ENCODE data around the gene CTSH.
"Not testable (repeated sequence)": the region's sequence is repeated elsewhere in the genome, so short reads cannot be mapped to it uniquely, and the experiment has no call there.

Gene CTSH

DNA sequence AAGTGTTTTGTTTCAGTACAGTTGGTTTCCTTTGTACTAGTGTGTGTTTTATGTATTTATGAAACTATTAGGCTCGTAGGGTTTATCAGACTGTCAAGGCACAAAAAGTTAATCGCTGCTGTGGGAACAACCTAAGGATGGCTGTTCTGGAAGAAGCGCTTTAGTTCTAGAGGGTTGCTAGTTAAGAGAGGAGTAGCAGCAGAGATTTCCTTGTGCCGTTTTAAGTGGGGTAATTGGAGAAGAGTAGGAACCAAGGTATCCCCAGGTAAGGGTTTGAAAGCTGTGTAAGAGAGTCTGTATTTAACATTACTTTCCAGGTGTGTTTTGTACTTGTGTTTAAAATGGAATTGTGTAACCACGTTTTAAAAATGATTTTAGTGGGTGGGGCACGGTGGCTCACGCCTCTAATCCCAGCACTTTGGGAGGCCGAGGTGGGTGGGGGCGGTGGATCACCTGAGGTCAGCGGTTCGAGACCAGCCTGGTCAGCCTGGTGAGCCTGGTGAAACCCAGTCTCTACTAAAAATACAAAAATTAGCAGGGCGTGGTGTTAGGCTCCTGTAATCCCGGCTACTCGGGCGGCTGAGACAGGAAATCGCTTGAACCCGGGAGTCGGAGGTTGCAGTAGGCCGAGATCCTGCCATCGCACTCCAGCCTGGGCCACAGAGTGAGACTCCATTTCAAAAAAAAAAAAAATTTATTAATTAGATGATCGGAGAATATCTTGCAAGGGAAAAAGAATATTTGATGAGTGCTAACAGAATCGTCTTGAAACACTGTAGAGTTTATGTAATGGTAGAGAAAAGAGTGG is 69.5 kb downstream of the CTSH start:
- H3K36me3 Mint-ChIP-seq (ENCODE audit: low read depth), result peaks cover 38% of the 10 kb centered on the region
- H3K27me3 Mint-ChIP-seq, result no peaks in the 10 kb centered on the region
- H3K4me1 Mint-ChIP-seq (ENCODE audit: low read depth), result peaks cover 82% of the 10 kb centered on the region
- peak overlapping the region; percentile 100 for H3K4me3 Mint-ChIP-seq
- no peaks in the 10 kb centered on the region for H3K9me3 Mint-ChIP-seq
- H3K27ac Mint-ChIP-seq, result peak overlapping the region; percentile 99

- H3K4me3 Mint-ChIP-seq, result peak overlapping the region; percentile 100
- H3K27me3 Mint-ChIP-seq, result no peaks in the 10 kb centered on the region
- no peaks in the 10 kb centered on the region for H3K9me3 Mint-ChIP-seq
- H3K27ac Mint-ChIP-seq, result peak overlapping the region; percentile 99
- H3K36me3 Mint-ChIP-seq (ENCODE audit: low read depth), result peaks cover 38% of the 10 kb centered on the region
- H3K4me1 Mint-ChIP-seq (ENCODE audit: low read depth), result peaks cover 70% of the 10 kb centered on the region
Observed at GRCh38 chr15:78873793-78874765, 70.8 kb downstream of the CTSH start.

DNA sequence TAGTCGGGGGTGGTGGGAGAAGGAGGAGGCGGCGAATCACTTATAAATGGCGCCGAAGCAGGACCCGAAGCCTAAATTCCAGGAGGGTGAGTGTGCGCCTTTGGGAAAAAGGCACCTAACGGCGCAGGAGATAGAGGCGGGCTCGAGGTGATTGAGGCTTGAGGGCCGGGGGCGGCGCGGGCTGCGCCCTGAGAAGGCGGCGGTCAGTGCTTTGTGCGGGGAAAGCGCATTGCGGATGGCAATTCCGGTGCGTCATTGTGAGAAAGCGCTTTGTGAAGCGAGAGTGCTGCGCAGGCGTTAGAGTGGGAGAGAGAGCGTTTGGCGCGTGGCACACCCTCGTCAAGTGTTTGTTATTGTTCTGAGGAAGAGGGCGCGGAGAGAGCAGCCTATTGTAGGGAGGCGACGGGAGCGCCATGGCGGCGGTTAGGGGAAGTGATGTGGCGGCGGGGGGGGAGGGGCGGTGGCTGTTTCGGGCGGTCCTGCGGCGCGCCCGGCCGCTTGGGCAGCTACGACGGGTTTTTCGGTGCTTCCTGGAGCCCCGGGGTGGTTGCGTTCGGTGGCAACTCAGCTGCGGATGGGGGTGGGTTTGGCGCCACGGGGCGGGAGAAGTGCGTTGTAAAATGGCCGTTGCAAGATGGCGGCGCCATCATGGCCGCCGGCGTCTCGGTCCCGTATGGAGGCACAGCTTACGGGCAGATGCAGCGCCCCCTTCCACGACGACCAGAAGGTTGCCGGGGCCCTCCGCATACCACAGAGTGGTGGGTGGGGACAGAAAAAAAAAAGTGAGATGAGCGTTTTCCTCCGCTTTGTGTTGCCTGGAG is 71.7 kb downstream of the CTSH start:
- peak overlapping the region; percentile 99 for H3K27ac Mint-ChIP-seq
- H3K4me1 Mint-ChIP-seq (ENCODE audit: low read depth), result peaks cover 61% of the 10 kb centered on the region
- no peaks in the 10 kb centered on the region for H3K9me3 Mint-ChIP-seq
- H3K27me3 Mint-ChIP-seq, result no peaks in the 10 kb centered on the region
- H3K36me3 Mint-ChIP-seq (ENCODE audit: low read depth), result peaks cover 34% of the 10 kb centered on the region
- peak overlapping the region; percentile 100 for H3K4me3 Mint-ChIP-seq

- H3K9me3 Mint-ChIP-seq, result no peaks in the 10 kb centered on the region
- H3K4me1 Mint-ChIP-seq (ENCODE audit: low read depth), result peaks cover 53% of the 10 kb centered on the region
- H3K4me3 Mint-ChIP-seq, result peak within 1 kb of the TSS; percentile 100
- peaks cover 25% of the 10 kb centered on the region for H3K36me3 Mint-ChIP-seq (ENCODE audit: low read depth)
- H3K27ac Mint-ChIP-seq, result peak within 1 kb of the TSS; percentile 99
- H3K27me3 Mint-ChIP-seq, result no peaks in the 10 kb centered on the region
Observed at GRCh38 chr15:78872155-78872971, 72.5 kb downstream of the CTSH start, which contains the start of gene MORF4L1. TSS of gene MORF4L1 (plus strand) at chr15:78872890. CDS start at chr15:78873018, 128 bp downstream.

GRCh38 chr15:78871483-78872127 is 73.2 kb downstream of the CTSH start:
- peaks cover 45% of the 10 kb centered on the region for H3K4me1 Mint-ChIP-seq (ENCODE audit: low read depth)
- H3K27ac Mint-ChIP-seq, result peak overlapping the region; percentile 99
- peaks cover 24% of the 10 kb centered on the region for H3K36me3 Mint-ChIP-seq (ENCODE audit: low read depth)
- H3K4me3 Mint-ChIP-seq, result peak overlapping the region; percentile 100
- not testable (repeated sequence) for H3K27me3 Mint-ChIP-seq, H3K9me3 Mint-ChIP-seq
